ENCODE results near the gene C2. TPM values are rescaled to one million over a fixed set of nuclear protein-coding genes. Genes with fewer than 3 reads are reported as not detected.

Gene C2
- total and polyA plus RNA-seq, 9 donors = 1.4 to 32.6 (median 11.4) TPM

MicroRNAs within 50 kb of the gene (microRNA counts, 767-probe panel; counts per million panel counts)
- microRNA hsa-miR-1236 = 530 counts per million, percentile 78 among the panel's probes with 10 or more counts

Small RNA genes within 50 kb of the gene (microRNA-seq; reads per million reads assigned to microRNA genes)
- 0 to 0.32 (median 0) reads per million in 3 donors for gene MIR1236

Small RNA genes within 50 kb of the gene (small RNA-seq; reads per million reads assigned to genes)
- gene AL645922.1 = not detected

Other genes starting within 250 kb of the C2 start
Only the 30 nearest of the 34 such genes appear.
- gene ABHD16A, start 224.4 kb upstream of the C2 start, total RNA-seq = 10 to 100 TPM; 31.1 to 60.4 (median 37.6) TPM
- 10 to 100 TPM; 25.4 to 35.2 TPM for gene ABHD16A, start 224.4 kb upstream of the C2 start, polyA plus RNA-seq
- not detected for gene LY6G6F, start 220.9 kb upstream of the C2 start, total RNA-seq
- gene LY6G6F, start 220.9 kb upstream of the C2 start, polyA plus RNA-seq = not detected
- gene LY6G6D, start 212.4 kb upstream of the C2 start, total RNA-seq = not detected
- gene LY6G6D, start 212.4 kb upstream of the C2 start, polyA plus RNA-seq = not detected
- 1 to 10 TPM in 2 of 7 donors, not detected in 5; 1.0 to 4.9 TPM for gene LY6G6C, start 206.0 kb upstream of the C2 start, total RNA-seq
- gene LY6G6C, start 206.0 kb upstream of the C2 start, polyA plus RNA-seq = under 1 TPM in 1 of 2 donors, not detected in 1; 0.17 TPM
- gene MPIG6B, start 204.3 kb upstream of the C2 start, total RNA-seq = under 1 TPM in 3 of 7 donors, not detected in 4; 0.15 to 0.94 (median 0.69) TPM
- under 1 TPM; 0.06 to 0.60 TPM for gene MPIG6B, start 204.3 kb upstream of the C2 start, polyA plus RNA-seq
- gene DDAH2, start 198.4 kb upstream of the C2 start, total RNA-seq = 100 to 1,000 TPM in 3 of 7 donors, 10 to 100 TPM in 4; 61.2 to 139 (median 95.2) TPM
- 100 to 1,000 TPM in 1 of 2 donors, 10 to 100 TPM in 1; 23.9 to 127 TPM for gene DDAH2, start 198.4 kb upstream of the C2 start, polyA plus RNA-seq
- 100 to 1,000 TPM; 128 to 208 (median 184) TPM for gene CLIC1, start 191.2 kb upstream of the C2 start, total RNA-seq
- 100 to 1,000 TPM; 199 to 473 TPM for gene CLIC1, start 191.2 kb upstream of the C2 start, polyA plus RNA-seq
- 10 to 100 TPM in 4 of 7 donors, 1 to 10 TPM in 3; 8.6 to 19.1 (median 14.5) TPM for gene MSH5, start 187.7 kb upstream of the C2 start, total RNA-seq
- gene MSH5, start 187.7 kb upstream of the C2 start, polyA plus RNA-seq = 1 to 10 TPM; 4.8 to 7.8 TPM
- gene SAPCD1, start 165.1 kb upstream of the C2 start, total RNA-seq = 1 to 10 TPM in 5 of 7 donors, under 1 TPM in 1, not detected in 1; 0.94 to 5.2 (median 3.6) TPM
- 1 to 10 TPM; 1.6 to 2.9 TPM for gene SAPCD1, start 165.1 kb upstream of the C2 start, polyA plus RNA-seq
- gene VWA7, start 150.4 kb upstream of the C2 start, total RNA-seq = 10 to 100 TPM in 1 of 7 donors, 1 to 10 TPM in 5, under 1 TPM in 1; 0.48 to 25.2 (median 1.7) TPM
- under 1 TPM; 0.18 to 0.62 TPM for gene VWA7, start 150.4 kb upstream of the C2 start, polyA plus RNA-seq
- gene VARS1, start 132.0 kb upstream of the C2 start, total RNA-seq = 10 to 100 TPM; 16.0 to 73.6 (median 44.1) TPM
- gene VARS1, start 132.0 kb upstream of the C2 start, polyA plus RNA-seq = 10 to 100 TPM; 21.1 to 29.8 TPM
- gene LSM2, start 120.8 kb upstream of the C2 start, total RNA-seq = 10 to 100 TPM; 35.9 to 58.3 (median 47.5) TPM
- gene LSM2, start 120.8 kb upstream of the C2 start, polyA plus RNA-seq = 10 to 100 TPM; 51.2 to 90.7 TPM
- 1 to 10 TPM; 1.3 to 6.1 (median 3.9) TPM for gene HSPA1L, start 112.4 kb upstream of the C2 start, total RNA-seq
- 1 to 10 TPM; 3.2 to 6.1 TPM for gene HSPA1L, start 112.4 kb upstream of the C2 start, polyA plus RNA-seq
- 100 to 1,000 TPM in 5 of 7 donors, 10 to 100 TPM in 2; 51.5 to 340 (median 140) TPM for gene HSPA1A, start 112.2 kb upstream of the C2 start, total RNA-seq
- gene HSPA1A, start 112.2 kb upstream of the C2 start, polyA plus RNA-seq = 10 to 100 TPM; 44.6 to 83.1 TPM
- 100 to 1,000 TPM; 119 to 506 (median 196) TPM for gene HSPA1B, start 100.0 kb upstream of the C2 start, total RNA-seq
- gene HSPA1B, start 100.0 kb upstream of the C2 start, polyA plus RNA-seq = 10 to 100 TPM; 41.9 to 66.0 TPM
- 10 to 100 TPM; 23.7 to 35.7 (median 28.2) TPM for gene NEU1, start 64.9 kb upstream of the C2 start, total RNA-seq
- gene NEU1, start 64.9 kb upstream of the C2 start, polyA plus RNA-seq = 10 to 100 TPM; 26.3 to 61.1 TPM
- gene SLC44A4, start 48.7 kb upstream of the C2 start, total RNA-seq = 10 to 100 TPM in 1 of 7 donors, 1 to 10 TPM in 6; 1.4 to 54.8 (median 6.4) TPM
- gene SLC44A4, start 48.7 kb upstream of the C2 start, polyA plus RNA-seq = 1 to 10 TPM; 1.8 to 2.5 TPM
- gene EHMT2, start 30.0 kb upstream of the C2 start, total RNA-seq = 10 to 100 TPM; 23.1 to 71.7 (median 57.7) TPM
- 10 to 100 TPM; 19.7 to 48.4 TPM for gene EHMT2, start 30.0 kb upstream of the C2 start, polyA plus RNA-seq
- 10 to 100 TPM in 5 of 7 donors, 1 to 10 TPM in 2; 1.9 to 24.8 (median 10.8) TPM for gene ZBTB12, start 25.6 kb upstream of the C2 start, total RNA-seq
- gene ZBTB12, start 25.6 kb upstream of the C2 start, polyA plus RNA-seq = 10 to 100 TPM in 1 of 2 donors, 1 to 10 TPM in 1; 2.4 to 10.3 TPM
- gene CFB, start 18.4 kb downstream of the C2 start, total RNA-seq = 100 to 1,000 TPM in 1 of 7 donors, 10 to 100 TPM in 6; 11.3 to 231 (median 23.8) TPM
- 10 to 100 TPM; 19.1 to 20.4 TPM for gene CFB, start 18.4 kb downstream of the C2 start, polyA plus RNA-seq
- 10 to 100 TPM; 59.2 to 75.0 (median 65.8) TPM for gene NELFE, start 31.3 kb downstream of the C2 start, total RNA-seq
- gene NELFE, start 31.3 kb downstream of the C2 start, polyA plus RNA-seq = 10 to 100 TPM; 54.8 to 84.5 TPM
- 10 to 100 TPM; 37.2 to 59.4 (median 51.5) TPM for gene SKIC2, start 31.5 kb downstream of the C2 start, total RNA-seq
- gene SKIC2, start 31.5 kb downstream of the C2 start, polyA plus RNA-seq = 10 to 100 TPM; 24.6 to 36.3 TPM
- gene DXO, start 44.4 kb downstream of the C2 start, total RNA-seq = 10 to 100 TPM; 22.3 to 42.8 (median 26.7) TPM
- gene DXO, start 44.4 kb downstream of the C2 start, polyA plus RNA-seq = 10 to 100 TPM; 11.7 to 29.3 TPM
- 1,000 to 10,000 TPM in 1 of 7 donors, 100 to 1,000 TPM in 6; 147 to 1,617 (median 248) TPM for gene C4A, start 54.3 kb downstream of the C2 start, total RNA-seq
- gene C4A, start 54.3 kb downstream of the C2 start, polyA plus RNA-seq = 100 to 1,000 TPM; 114 to 324 TPM
- 1,000 to 10,000 TPM in 1 of 7 donors, 100 to 1,000 TPM in 6; 163 to 1,673 (median 271) TPM for gene C4B, start 87.1 kb downstream of the C2 start, total RNA-seq
- 100 to 1,000 TPM in 1 of 2 donors, 10 to 100 TPM in 1; 97.4 to 326 TPM for gene C4B, start 87.1 kb downstream of the C2 start, polyA plus RNA-seq
- gene CYP21A2, start 110.7 kb downstream of the C2 start, total RNA-seq = 10 to 100 TPM in 1 of 7 donors, 1 to 10 TPM in 6; 2.4 to 21.7 (median 8.8) TPM
- gene CYP21A2, start 110.7 kb downstream of the C2 start, polyA plus RNA-seq = 1 to 10 TPM; 1.9 to 4.8 TPM
- 100 to 1,000 TPM in 6 of 7 donors, 10 to 100 TPM in 1; 58.5 to 334 (median 205) TPM for gene TNXB, start 181.6 kb downstream of the C2 start, total RNA-seq
- gene TNXB, start 181.6 kb downstream of the C2 start, polyA plus RNA-seq = 100 to 1,000 TPM in 1 of 2 donors, 10 to 100 TPM in 1; 13.3 to 114 TPM
- gene ATF6B, start 200.5 kb downstream of the C2 start, total RNA-seq = 100 to 1,000 TPM in 1 of 7 donors, 10 to 100 TPM in 6; 27.8 to 100 (median 84.5) TPM
- gene ATF6B, start 200.5 kb downstream of the C2 start, polyA plus RNA-seq = 10 to 100 TPM; 37.9 to 70.3 TPM
- gene FKBPL, start 202.6 kb downstream of the C2 start, total RNA-seq = 1 to 10 TPM; 1.7 to 4.6 (median 4.1) TPM
- gene FKBPL, start 202.6 kb downstream of the C2 start, polyA plus RNA-seq = 1 to 10 TPM; 4.2 to 5.5 TPM
- 10 to 100 TPM in 5 of 7 donors, 1 to 10 TPM in 2; 2.4 to 44.1 (median 28.0) TPM for gene PRRT1, start 224.2 kb downstream of the C2 start, total RNA-seq
- 10 to 100 TPM; 16.3 to 27.7 TPM for gene PRRT1, start 224.2 kb downstream of the C2 start, polyA plus RNA-seq